NCI-H748 (cell line): ENCODE measurements around the gene PTPRD.
A peak's percentile ranks its signal among the peaks of the same experiment; 100 is the strongest.

Source experiments
- DNase-seq: peaks from one replicate; lab custom pipeline; 2025; ENCODE audit not compliant: unreplicated experiment; lab: John Stamatoyannopoulos, UW

Gene PTPRD

DNA sequence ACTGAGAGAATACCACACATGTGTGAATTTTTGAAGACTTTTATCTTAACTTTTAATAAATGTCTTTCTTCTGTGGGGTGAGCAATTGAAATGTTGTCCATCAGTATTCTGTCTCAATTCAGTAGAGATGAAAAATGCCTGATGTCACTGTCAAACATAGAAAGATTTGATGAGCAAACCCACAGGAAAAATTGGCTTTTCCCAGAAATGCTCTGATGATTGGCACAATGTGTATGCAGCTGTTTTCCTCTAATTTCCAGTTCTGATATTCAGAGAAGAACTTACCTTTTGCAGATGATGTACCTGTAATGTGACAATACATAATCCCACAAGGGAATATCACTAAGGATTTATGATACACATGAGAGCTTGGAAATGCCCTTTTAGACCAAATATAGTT, 340.0 kb downstream of the PTPRD start:
- no peak for DNase-seq

DNA sequence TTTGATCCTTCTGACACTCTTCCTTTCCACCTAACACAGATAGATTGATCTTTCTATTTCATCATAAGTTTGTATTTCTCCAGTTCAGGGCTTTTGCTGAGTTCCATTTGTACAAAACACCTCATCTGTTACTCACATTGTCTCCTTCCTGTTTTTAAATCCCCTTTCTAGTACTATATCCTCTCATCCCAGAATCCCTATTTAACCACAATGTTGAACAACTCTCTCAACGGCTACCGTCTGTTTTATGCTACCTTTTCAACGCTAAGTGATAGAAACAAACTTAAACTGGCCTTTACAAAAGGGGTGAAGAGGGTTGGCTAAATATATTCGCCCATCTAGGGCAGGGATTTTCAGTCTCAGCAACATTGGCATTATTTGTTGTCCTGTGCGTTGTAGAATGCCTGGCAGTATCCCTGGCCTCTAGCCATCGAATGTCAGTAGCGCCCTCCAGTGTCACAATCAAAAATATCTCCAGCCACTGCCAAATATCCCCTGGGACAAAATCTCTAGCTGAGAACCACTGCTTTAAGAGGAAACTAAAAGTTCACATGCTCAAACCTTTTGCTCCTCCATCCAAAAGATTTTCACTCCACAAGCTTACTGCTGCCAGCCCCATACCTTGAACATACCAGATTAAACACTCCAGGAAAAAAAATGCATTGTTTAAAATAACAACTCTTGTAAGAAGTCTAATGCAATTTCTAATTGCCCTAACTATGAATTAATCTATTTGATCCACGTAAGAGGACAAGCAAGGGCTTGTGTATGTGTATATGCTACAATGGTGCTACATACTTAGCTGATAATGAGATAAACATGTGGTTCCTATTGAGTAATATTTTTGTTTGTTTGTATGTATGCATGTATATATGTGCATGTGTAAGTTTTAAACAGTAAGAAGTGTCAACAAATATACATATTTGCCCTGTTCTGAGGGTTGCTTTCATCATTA, 344.0 kb downstream of the PTPRD start:
- peak; percentile 81 for DNase-seq

DNA sequence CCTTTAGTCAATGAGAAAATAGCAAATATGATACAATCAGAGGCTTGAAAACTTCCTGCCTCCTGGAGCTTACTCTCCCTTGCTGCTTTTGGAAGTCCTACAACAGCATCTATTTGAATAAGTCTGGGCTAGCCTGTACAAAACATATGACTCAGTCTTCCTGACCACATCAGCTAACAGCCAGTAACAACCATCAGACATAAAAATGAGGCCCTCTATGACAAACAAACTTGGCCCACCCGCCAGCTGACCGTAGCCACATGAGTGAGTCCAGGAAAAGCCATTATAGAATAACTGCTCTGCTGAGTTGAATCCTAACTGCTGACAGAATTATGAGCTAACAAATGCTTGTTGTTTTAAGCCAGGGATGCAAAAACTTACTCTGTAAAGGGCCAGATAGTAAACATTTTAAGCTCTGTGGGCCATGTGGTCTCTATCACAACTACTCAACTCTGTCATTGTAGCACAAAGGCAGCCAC, 347.6 kb downstream of the PTPRD start:
- DNase-seq: peak; percentile 12

DNA sequence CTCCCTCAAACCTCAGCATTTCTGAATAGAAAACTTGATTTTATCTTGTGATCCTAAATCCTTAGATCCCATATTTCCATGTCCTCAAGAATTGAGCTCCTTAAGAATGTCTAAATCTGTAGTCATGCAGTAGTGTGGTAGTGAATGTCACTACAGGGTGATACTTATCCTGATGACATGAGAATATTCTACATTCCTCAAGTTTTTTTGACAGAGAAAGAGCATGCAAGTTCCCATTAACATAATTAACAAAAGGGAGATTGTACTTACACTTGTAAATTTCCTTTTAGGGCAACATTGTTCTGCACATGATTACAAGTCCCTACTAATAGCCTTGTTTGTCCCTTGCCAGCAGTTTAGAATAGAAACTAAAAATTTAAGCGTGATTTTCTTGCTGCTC, 352.3 kb downstream of the PTPRD start:
- DNase-seq: no peak

DNA sequence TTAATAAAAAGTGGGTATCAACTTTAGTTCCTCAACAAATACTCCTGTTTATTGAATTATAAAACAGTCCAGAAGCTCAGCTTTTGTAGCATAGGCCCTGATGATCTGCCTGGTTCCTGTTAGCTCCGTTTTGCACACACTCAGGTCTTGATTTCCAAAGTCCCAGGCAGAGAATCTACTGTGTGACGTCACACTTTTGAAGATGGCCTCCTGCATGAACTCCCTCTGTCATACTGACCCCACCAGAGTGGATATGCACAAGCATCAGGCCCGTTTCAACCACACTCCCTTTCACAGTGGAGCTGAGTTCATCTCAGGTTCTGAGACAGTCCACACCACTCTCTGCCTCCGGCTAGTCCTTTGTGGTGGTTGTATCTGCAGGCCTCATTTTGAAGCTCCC, 353.1 kb downstream of the PTPRD start:
- DNase-seq: no peak

DNA sequence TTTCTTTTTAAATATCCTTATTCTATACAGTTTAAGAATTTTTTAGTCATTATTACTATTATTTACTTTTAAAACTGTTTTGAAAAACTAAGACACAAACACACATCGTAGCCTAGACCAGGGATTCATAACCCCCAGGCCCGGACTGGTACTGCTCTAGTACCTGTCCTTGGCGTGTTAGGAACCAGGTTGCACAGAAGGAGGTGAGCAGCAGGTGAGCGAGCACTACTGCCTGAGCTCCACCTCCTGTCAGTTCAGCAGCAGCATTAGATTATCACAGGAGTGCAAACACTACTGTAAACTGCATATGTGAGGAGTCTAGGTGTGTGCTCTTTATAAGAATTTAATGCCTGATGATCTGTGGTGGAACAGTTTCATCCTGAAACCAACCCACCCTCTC, 357.0 kb downstream of the PTPRD start:
- peak; percentile 41 for DNase-seq

DNA sequence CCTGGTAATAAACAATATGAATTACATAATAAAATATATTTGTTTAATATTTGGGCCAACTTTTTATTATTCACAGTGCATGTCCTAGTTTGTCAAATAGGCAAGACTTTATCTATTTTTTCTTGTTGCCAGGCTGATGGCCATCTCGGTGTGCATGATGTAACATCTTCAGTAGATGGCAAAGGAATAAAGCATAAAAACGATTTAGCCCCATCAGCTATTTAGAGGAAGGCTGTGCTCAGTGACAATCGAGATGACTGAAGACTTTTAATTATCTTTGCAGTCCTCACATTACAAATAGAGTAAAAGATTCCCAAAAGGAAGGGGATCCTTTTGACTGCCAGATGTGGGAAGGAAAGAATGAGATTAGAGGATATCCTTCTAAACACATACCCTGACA, 358.5 kb downstream of the PTPRD start:
- peak; percentile 77 for DNase-seq

DNA sequence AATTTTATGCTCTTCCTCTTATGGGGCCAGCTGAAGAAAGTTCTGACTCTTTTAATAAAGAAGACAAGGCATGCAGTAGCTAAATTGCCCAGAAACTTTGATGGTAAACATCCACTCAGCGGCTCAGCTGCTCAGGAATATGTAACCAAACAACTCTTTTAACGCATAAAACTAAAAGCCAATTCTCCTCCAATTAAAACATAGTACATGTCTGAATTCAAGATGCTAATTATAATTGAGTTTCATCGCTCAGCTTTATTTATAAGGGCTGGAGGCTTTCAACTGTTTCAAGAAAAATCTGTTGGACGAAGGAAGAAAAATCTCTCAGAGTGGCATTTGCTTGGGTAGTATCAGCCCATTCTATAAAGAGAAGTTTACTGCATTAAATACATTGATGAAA, 359.5 kb downstream of the PTPRD start:
- DNase-seq: peak; percentile 10

DNA sequence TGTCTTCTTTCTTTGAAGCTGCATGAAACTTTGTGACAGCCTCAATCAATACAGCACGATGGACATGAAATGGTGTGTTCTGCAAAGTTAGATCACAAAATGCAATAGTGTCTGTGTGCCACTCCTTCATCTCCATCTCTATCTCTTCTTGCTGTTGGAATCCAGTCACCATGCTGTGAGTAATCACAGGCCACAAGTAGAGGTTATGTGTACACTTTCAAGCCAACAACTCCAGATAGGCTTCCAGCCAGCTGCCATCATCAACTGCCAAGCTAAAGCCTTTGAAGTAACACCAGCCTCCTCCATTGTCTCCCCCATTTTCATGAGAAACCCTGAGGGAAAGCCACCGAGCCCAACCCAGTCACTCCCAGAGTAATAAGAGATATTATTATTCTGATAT, 360.6 kb downstream of the PTPRD start:
- peak; percentile 94 for DNase-seq

DNA sequence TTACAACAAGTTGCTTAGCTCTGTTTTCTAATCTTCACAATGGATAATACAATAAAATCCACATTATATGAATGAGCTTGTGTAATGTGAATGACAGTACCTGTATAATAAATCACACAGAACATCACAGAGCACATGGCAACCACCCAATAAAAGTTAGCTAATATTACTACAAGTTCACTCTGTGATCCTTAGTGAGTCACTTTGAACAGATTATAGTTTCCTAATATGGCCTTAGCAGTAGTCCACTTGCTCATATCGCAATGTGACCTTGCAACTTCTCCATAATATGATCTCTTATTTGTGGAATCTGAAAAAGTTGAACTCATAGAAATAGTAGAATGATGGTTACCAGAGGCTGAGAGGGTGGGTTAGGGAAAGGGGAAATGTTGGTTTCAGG, 361.3 kb downstream of the PTPRD start:
- DNase-seq: no peak

DNA sequence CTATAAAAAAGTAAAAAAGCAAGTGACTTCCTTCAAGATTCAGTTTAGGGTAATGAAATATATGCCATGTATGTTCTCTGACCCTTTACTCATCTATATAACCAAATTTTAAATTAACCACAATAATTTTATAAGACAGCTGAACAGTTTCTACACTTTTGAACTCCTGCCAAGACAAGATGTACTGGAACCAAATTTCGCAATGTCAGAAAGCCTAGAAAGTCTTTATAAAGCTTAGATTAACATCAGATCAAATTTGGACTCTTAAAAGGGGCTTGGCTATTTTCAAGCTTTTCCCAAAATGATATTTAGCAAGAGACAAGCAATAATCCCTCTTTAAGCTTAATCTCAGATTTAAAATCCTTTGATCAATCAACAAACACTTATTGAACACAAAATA, 362.6 kb downstream of the PTPRD start:
- DNase-seq: no peak

DNA sequence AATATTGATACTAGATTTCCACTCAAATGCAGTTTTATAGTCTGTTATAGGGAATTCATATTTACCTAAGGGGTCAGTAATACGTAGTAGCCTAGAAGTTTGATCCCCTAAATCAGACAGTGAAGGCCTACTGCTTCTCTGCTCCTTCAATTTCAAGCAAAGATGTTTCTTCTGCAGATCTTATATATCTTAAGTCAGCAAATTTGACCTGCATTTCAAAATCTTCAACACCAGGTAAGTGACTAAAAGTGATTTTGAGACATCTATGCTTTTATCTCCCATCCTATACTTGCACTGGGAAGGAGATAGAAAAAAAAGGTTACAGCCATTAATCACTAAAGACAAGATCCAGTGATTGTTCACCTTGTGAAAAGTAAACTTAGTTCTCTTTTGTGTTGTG, 363.9 kb downstream of the PTPRD start:
- DNase-seq: no peak

DNA sequence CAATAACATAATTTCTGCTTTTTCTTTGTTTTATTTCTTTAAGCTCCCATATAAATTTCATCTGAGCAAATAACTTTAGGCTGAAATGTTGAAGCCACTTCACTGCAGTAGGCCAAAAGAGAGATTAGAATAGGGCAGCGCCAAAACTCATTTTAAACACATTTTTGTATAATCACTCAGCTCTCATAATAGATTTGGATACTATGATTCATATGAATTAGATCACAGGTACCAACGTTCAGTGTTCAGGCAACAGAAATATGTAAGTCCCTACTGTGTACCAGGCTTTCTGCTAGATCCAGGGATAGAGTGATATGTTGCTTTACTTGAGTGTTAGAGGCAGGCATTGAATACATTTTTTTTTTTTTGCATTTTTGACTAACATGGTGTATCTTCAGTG, 370.5 kb downstream of the PTPRD start:
- DNase-seq: no peak

DNA sequence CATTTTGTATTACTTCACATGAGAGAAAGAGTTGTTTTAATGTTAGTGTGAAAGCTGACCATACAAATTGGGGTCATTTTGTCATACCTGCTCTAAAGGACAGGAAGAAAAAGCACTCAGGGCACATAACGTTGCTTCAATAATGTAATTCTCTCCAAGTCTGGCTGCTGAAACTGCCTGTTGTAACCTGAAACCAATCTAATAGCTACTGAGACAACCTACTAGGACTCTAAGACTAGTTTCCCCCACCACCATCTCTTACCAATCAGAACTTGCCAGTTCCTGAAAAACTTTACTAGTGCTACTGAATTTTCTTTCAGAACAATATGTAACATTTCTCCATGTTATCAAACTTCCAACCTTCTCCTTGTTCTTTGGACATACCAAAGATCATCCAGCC, 374.7 kb downstream of the PTPRD start:
- DNase-seq: peak; percentile 18

DNA sequence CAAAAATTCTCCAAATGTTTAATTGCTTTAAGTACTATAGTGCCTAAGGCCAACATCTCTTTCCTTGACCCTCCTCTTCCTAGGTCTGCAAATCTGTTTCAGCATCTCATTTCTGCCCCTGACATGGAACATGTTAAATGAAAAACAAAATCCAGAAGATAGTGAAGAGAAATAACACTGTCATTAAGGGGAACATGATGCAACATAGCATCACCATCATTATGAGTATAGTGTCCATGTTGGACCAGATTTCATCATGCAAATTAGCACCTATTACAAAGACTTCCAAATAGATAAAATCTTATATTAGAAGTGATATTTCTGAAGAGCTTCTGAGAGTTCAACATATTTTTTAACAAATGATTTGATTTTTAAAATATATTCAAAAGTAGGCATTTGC, 375.2 kb downstream of the PTPRD start:
- DNase-seq: no peak

DNA sequence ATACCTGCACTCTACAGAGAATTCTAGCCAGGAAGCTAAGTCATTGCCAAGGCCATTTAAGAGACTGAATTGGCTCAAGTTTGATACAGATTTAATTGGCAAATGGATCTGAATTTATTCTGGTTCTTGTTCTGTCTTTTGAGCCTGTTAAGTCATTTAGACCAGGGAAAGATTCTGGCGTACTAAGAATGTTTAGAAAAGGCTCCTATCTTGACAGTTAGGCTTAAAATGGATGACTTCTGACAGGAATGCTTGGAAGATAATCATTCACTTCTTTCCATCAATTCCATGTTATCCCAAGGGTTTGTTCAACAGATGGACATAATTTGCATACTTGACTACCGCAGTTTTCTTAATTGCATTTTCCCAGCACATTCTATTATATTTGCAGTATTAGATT, 376.6 kb downstream of the PTPRD start:
- no peak for DNase-seq

DNA sequence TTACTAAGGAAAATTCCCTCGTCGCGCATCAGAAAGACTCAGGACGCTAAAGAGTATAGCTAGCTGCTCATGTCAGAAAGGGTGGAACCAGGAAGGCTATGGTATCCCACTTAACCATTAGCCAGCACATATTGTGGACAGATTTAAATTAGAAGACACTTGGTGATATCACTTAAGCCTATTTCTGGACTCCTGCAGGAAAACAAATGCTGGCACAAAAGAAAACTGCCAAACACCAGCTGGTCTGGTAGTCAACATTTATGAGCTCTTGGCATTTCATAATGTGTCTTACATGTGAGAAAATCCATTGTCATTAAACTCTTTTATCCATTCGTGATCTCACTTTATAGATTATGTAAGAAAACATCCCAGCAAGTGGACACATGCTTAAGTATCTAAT, 377.4 kb downstream of the PTPRD start:
- DNase-seq: no peak

DNA sequence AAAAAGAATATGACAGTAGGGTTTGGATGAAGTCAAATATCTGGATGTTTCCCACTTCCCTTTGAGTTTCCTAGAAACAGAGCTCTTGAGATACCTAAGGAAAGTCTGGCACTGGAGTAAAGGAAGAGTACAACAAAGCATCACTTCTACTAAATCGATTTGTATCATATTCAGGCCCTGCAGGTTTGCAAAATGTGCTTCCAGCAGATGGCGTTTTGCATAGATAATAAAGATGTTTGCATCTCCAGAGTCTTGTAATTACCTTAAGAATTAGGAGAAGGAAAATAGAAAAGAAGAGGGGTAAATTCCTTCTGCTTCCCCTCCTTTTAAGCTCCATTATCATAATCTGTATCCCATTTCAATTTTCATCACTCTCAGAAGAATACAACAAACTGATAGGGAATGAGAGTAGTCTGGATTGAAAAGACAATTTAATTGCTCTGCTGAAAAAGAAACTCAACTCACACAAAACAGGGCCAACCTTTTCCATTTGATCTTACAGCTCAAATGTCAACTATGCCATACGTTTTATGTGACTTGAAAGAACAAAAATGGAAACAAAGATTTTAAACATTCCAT, 380.4 kb downstream of the PTPRD start:
- peak; percentile 30 for DNase-seq

DNA sequence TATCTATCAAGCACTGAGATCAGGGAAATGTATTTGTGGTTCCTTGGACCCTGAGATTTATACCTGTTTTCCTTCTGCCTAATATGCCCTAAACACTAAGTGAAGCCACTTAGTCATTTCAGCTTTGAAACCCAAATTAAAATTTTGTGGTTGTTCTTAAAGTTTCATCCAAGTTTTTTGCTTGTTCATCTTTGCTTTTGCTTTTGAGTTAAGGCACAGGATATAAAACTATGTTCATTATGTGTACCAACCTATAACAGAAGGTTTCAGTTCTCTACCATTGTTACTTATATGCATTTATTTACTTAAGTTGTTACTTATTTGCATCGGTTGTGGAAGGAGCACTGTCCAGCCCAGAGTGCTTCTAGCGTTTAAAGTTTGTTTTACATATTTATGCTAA, 382.3 kb downstream of the PTPRD start:
- no peak for DNase-seq

DNA sequence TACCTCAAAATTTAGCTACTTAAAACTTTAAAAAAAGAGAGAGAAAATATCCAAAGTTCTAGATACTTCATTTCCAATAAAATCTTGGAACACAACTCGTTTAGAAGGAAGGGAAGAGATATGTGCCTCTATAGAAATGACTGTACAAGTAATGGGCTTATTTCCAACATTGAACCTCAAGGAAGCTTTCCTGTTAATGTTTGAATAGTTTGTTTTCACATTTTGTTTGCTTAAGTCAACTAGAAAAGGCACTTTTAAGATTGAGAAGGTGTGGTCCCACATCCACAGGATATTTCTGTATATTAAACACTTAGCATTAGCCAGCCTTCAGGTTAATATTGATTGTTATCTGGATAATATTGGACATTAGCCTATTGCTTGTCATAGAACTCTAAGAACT, 384.7 kb downstream of the PTPRD start:
- DNase-seq: no peak

DNA sequence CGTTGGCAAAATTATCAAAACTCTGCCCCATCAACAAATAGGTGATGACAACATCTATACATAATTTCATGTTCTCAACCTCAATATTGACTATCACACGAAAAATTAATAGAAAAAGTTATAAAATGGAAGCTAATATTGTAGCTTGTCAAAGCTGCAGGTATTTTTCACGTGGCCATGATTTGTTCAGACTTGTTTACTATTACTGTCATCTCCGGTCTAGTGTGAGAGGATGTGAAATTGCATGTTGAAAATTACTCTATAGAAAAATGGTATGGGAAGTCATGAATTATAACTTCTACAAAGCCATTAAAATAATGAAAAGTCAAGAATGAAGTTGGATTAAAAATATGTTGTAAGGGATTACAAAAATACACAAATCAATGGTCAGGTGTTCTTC, 385.8 kb downstream of the PTPRD start:
- DNase-seq: no peak

DNA sequence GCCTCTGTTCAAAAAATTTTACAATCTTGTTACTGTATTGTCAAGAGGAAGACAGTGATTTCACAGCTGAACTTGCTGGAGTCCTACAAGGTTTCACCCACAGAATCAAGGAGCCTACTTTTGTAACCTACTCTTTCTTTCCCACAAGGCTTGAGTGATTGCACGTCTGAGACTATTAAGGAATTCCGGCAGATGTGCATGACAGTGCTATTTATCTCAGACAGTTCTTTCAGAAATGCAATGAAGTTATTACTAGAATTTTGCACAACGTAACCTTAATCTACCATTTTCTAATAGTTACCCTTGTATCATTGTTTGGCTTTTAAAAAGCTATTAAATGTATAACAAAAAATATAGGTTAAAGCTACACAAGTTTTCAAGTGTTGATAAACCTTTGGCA, 400.1 kb downstream of the PTPRD start:
- no peak for DNase-seq

DNA sequence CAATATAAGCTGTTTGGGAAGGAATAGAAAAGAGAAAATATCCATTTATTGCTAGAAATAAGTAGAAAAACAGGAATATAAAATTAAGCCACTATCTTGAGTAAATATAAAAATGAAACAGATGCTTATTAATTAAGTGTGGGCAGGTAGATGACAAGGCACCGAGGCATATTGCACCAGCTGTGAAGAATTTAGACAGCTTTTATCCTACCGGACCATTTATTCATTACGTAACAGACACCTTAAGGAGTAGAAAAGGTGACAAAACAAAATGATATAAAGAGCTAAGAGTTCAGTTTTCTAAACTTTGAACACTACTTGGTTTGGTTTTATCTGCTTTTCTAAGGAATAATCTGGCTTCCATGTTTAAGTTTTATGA, 404.1 kb downstream of the PTPRD start:
- DNase-seq: no peak
